DMS53 (cell line): ENCODE results near the gene CR2.
"Not testable (repeated sequence)": the region's sequence is repeated elsewhere in the genome, so short reads cannot be mapped to it uniquely, and the experiment has no call there.

Experiments
- DNase-seq: peaks from one replicate; lab custom pipeline; 2025; lab: John Stamatoyannopoulos, UW

Gene CR2

GRCh38 chr1:207454046-207454964 is at the start of gene CR2:
CR2 (plus strand) TSS chr1:207454328; CDS start chr1:207454419, 91 bp downstream.
- DNase-seq: peak; percentile 94

- peak; percentile 90 for DNase-seq
These were observed 49.1 kb upstream of the CR2 start for GRCh38 chr1:207404849-207405525.

GRCh38 chr1:207405814-207406213 is 48.3 kb upstream of the CR2 start:
- no peak for DNase-seq

GRCh38 chr1:207407655-207408260 is 46.4 kb upstream of the CR2 start:
- peak; percentile 10 for DNase-seq

- peak; percentile 27 for DNase-seq
These were observed 41.3 kb upstream of the CR2 start for GRCh38 chr1:207412845-207413244.

GRCh38 chr1:207414606-207415108 is 39.5 kb upstream of the CR2 start:
- DNase-seq: no peak

GRCh38 chr1:207417076-207417475 is 37.1 kb upstream of the CR2 start:
- no peak for DNase-seq

GRCh38 chr1:207418351-207418750 is 35.8 kb upstream of the CR2 start:
- no peak for DNase-seq

- no peak for DNase-seq
These were observed 34.0 kb upstream of the CR2 start for GRCh38 chr1:207420109-207420508.

- DNase-seq: no peak
These were observed 33.0 kb upstream of the CR2 start for GRCh38 chr1:207421078-207421477.

GRCh38 chr1:207423560-207424292 is 30.4 kb upstream of the CR2 start:
- peak; percentile 34 for DNase-seq

GRCh38 chr1:207424570-207425131 is 29.5 kb upstream of the CR2 start:
- DNase-seq: peak; percentile 48

- no peak for DNase-seq
These were observed 26.1 kb upstream of the CR2 start for GRCh38 chr1:207427832-207428585.

- no peak for DNase-seq
These were observed 25.3 kb upstream of the CR2 start for GRCh38 chr1:207428783-207429182.

- DNase-seq: no peak
These were observed 24.2 kb upstream of the CR2 start for GRCh38 chr1:207429963-207430362.

GRCh38 chr1:207430602-207431001 is 23.5 kb upstream of the CR2 start:
- DNase-seq: no peak

- DNase-seq: no peak
These were observed 22.6 kb upstream of the CR2 start for GRCh38 chr1:207431508-207431907.

- DNase-seq: no peak
These were observed 20.7 kb upstream of the CR2 start for GRCh38 chr1:207433435-207433834.

GRCh38 chr1:207436746-207437145 is 17.4 kb upstream of the CR2 start:
- not testable (repeated sequence) for DNase-seq

GRCh38 chr1:207440626-207441025 is 13.5 kb upstream of the CR2 start:
- no peak for DNase-seq
